Renal cortical epithelial cell (primary cell): ENCODE measurements around the gene TUBB2A. TPM values are rescaled to one million over a fixed set of nuclear protein-coding genes. Genes with fewer than 3 reads are reported as not detected.
"Not testable (repeated sequence)": the region's sequence is repeated elsewhere in the genome, so short reads cannot be mapped to it uniquely, and the experiment has no call there.

ENCODE experiments used
- DNase-seq: peaks from one replicate; pipeline ENCODE4 v3.0.0-alpha.2; 2011; ENCODE audit warnings: low read depth
- total RNA-seq: library from RNA; depleted of rRNA; stranded (reverse); fragments of >200 nt; gene quantifications from 2 replicates; pipeline ENCODE4 v1.2.3, GENCODE V29; 2014

The TUBB2A gene
- total RNA-seq, 1 donor from 2014 or later = 75.8 TPM

- not testable (repeated sequence) for DNase-seq
These were observed 887 bp downstream of the TUBB2A start for GRCh38 chr6:3156184-3157130.

GRCh38 chr6:3155416-3155815 is 1.9 kb downstream of the TUBB2A start:
- not testable (repeated sequence) for DNase-seq

GRCh38 chr6:3152689-3153088 is 4.7 kb downstream of the TUBB2A start:
- no peak for DNase-seq

GRCh38 chr6:3151691-3152090 is 5.7 kb downstream of the TUBB2A start:
- DNase-seq = no peak

GRCh38 chr6:3147914-3148757 is 9.2 kb downstream of the TUBB2A start:
- DNase-seq = no peak

GRCh38 chr6:3144571-3144970 is 12.8 kb downstream of the TUBB2A start:
- no peak for DNase-seq

GRCh38 chr6:3143158-3143557 is 14.2 kb downstream of the TUBB2A start:
- no peak for DNase-seq

- DNase-seq = no peak
These were observed 14.8 kb downstream of the TUBB2A start for GRCh38 chr6:3142536-3142935.

GRCh38 chr6:3140201-3140600 is 17.1 kb downstream of the TUBB2A start:
- no peak for DNase-seq

- DNase-seq = peak; percentile 79
These were observed 18.0 kb downstream of the TUBB2A start for GRCh38 chr6:3139090-3139903.

- DNase-seq = peak; percentile 56
These were observed 19.0 kb downstream of the TUBB2A start for GRCh38 chr6:3138341-3138740.

- not testable (repeated sequence) for DNase-seq
These were observed 19.5 kb downstream of the TUBB2A start for GRCh38 chr6:3137873-3138272.

GRCh38 chr6:3137057-3137777 is 20.1 kb downstream of the TUBB2A start:
- DNase-seq = peak; percentile 57

GRCh38 chr6:3136292-3137011 is 20.9 kb downstream of the TUBB2A start:
- DNase-seq = no peak

GRCh38 chr6:3135668-3136291 is 21.6 kb downstream of the TUBB2A start:
- DNase-seq = no peak

- DNase-seq = no peak
These were observed 23.8 kb downstream of the TUBB2A start for GRCh38 chr6:3133515-3133914.

- DNase-seq = no peak
These were observed 25.6 kb downstream of the TUBB2A start for GRCh38 chr6:3131695-3132094.

- DNase-seq = no peak
These were observed 28.8 kb downstream of the TUBB2A start for GRCh38 chr6:3128356-3129108.

GRCh38 chr6:3125815-3126214 is 31.5 kb downstream of the TUBB2A start:
- DNase-seq = no peak
